HG02884 (cell line): ENCODE measurements around the gene ZNF385A.

ENCODE experiments used
- ATAC-seq: cut with Tn5 transposase; IDR thresholded peaks from one replicate; pipeline ENCODE4 v1.9.1; 2021; ENCODE audit warnings: mild to moderate bottlenecking, moderate library complexity; ENCODE audit not compliant: unreplicated experiment

The ZNF385A gene

GRCh38 chr12:54393743-54394142 is 9.2 kb upstream of the ZNF385A start:
- ATAC-seq = no peak

DNA sequence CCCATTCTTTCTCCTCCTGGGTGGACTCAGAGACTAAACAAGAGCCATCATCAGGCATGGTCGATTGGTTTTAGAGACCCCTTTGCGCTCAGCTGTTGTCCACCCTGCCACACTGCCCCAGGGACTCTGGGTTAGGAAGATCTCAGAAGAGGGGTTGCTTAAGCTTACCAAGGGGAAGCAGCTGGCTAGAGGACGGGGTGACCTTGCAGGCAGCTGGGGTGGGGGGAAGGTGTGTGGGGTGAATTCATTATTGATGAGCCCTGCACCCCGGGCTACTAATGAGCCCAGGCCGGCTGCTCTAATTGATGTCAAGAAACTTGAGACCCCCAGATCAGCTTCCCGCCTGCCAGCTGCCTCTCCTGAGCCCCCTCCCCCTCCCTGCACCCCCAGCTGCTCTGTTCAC is 8.7 kb upstream of the ZNF385A start:
- ATAC-seq = no peak

GRCh38 chr12:54392485-54393206 is 8.1 kb upstream of the ZNF385A start:
- no peak for ATAC-seq

DNA sequence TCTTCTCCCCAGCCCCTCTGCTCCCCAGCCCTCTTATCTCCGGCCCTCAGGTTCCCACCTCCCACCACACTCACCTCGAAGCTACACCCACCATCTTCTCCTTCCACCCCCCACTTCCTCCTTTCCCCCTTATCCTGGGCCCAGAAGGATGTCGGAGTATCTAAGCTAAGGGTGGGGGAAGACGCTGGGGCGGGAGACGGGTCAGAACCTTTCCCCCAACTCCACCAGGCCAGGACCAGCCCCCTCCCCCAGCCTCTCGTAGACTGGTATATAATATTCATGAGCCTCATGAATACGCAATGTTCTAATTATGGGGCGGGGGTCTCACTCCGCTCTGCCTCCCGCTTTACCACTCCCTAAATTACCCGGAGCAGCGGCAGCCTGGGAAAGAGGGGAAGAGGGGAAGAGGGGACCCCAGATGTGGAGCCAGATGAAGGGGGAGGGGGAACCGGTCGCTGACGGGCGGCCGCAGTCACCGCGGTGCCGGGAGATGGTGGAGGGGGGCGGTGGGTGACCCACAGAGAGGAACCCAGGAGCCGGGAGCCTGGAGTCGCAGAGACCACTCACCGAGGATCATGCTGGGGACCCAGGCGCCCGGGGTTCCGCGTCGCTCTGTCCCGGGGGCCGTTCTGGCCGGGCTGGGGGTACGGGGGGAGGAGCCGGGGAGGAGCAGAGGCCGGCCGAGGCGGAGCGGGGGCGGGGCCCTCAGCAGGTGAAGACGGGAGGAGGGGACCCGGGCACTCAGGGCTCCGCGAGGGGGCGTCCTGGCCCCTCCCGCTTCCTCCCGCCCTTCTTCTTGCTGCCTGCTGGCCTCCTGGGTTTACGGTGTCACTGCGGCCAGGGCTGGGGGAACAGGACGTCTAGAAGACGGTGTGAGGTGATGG is 6.4 kb upstream of the ZNF385A start:
- peak; percentile 42 for ATAC-seq

DNA sequence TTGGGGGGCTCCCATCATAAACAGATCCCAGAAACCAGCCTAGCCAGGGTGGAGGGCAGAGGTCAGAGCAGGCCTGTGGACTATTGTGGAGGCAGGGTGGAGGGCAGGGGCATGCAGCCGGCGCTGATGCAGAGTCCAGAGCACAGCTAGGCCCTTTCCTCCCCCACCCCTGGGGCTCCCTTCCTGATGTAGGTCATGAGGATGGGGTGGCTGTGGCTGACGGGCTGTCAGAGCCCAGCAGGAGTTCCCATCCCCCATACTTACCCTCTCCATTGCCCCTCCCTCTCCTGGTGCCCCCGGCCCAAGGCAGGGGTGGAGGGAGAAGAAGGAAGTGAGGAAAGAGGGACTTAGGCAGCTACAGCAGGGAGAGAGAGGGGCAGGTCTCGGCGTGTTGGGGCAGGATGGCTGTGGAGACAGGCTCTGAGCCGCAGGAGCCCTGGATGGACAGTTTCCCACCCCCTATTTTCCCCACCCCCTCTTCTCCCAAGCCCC is 5.7 kb upstream of the ZNF385A start:
- no peak for ATAC-seq

GRCh38 chr12:54389607-54390175 is 5.2 kb upstream of the ZNF385A start:
- no peak for ATAC-seq

GRCh38 chr12:54389134-54389508 is 4.6 kb upstream of the ZNF385A start:
- ATAC-seq = no peak

DNA sequence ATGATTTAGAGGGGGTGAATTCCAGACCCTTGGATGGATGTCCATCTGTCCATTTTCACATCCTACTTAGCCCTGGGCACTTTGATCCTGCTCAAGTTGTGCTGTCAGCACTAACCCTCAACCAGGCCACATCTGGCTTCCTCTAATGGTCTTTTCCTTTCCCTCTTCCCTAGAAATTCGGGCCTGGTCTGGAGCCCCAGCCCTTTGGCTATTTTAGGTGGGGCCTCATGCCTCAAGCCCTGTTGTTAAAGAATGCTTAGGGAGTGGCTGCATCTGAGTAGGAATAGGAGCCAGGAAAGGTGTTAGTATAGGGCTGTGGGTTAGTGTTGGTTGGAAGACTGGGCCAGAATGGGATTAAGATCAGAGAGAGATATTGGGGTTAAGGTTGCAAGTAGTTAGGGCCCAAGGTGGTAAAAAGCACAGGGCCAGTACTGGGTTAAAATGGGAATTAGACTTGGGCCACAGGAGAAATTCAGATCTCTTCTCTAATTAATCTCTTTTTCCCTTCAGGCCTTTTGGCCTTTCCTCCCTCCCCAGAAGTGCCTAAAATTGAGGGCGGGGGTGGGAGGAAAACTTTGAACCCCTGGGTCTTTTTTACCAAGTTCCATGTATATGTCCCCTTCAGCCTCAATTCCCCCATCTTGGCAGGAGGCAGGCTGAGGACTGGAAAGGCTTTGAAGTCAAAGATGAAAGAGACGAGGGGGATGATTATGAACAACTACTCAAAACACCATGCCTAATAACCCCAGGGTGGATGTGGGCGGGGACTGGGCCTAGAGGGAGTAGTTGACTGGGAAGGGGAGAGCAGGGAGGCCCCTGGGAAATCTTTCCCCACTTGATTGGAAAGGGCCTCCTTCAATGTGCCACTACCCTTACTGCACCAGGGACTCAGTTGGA is 4.0 kb upstream of the ZNF385A start:
- no peak for ATAC-seq

DNA sequence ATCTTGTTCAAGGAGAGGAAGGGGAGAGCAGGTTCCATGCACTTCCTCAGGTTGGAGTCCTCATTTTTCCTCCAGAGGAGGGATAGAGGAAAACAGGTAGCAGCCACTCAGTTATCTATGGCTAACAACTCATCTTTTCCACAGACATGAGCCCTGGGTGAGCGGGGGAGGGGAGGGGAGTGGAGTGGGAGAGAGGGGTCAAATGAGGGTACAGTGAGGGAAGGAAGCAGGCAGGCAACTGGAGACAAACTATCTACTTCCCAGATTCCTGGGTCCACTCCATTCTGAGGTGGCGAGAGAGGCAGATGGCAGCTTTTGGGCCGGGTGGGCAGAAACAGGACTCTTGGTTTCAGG is 2.6 kb upstream of the ZNF385A start:
- no peak for ATAC-seq

DNA sequence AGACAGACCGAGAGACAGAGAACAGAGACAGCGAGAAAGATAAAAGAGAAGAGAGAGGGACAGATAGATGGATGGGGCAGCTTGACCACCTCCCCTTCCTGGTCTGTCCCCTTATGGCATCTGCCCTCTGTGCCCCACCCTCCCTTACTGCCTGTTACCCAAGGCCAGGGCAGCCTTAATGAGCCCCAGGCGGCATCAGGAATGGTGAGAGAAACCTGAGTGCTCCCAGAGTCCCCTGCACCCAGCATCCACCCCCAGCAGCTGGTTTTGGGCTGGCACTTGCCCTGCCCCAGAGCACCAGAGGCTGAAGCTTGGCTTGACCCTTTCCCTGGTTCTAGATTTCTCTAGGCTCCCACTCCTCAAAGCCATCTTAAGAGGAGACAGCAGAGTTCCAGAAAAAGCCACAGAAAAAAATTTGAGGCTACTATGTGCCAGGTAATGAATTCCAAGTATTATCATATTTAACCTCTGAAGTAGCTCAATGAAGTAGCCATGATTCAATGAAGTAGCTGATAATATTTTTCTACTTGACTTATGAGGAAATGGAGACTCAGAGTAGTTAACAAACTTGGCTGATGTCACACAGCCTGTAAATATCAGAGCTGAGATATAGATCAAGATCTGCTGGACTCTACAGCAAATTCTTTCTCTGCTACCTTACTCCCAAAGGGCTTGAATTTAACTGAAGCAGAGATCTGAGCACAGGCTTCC is 2.0 kb upstream of the ZNF385A start:
- ATAC-seq = no peak

DNA sequence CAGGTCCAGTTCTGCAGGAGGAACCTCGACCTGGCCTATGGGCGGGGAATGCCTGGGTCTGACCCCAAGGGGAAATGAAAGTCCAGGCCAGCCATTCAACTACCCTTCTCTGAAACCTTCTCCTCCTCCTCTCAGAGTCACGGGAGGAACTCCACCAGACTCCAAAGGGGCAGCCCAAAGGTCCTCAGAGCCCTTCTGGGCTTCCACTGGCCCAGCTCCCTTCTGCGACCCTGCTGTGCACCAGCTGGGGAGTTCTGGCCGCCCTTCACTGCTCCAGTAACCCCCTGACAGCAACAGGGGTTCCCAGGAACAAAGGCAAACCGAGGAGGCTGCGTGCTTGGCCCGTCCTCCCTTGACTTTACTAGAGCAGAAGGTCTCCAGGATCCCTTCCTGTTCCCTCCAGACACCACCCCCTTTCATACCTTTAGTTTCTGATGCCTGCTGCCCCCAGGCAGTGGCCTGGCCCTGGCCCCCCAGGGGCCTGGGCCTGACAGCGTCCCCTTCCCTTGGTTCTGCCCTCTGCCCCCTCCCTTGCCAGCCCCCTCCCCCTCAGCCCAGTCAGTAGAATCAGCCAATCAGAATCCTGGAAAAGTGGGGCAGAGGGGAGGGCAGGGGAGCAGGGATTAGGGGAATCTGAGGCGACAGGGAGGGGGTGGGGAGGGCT is 850 bp upstream of the ZNF385A start:
- ATAC-seq = peak; percentile 49

GRCh38 chr12:54383041-54383609 is 1.4 kb downstream of the ZNF385A start:
- ATAC-seq = no peak

- no peak for ATAC-seq
These were observed 3.4 kb downstream of the ZNF385A start for GRCh38 chr12:54381136-54381535.

DNA sequence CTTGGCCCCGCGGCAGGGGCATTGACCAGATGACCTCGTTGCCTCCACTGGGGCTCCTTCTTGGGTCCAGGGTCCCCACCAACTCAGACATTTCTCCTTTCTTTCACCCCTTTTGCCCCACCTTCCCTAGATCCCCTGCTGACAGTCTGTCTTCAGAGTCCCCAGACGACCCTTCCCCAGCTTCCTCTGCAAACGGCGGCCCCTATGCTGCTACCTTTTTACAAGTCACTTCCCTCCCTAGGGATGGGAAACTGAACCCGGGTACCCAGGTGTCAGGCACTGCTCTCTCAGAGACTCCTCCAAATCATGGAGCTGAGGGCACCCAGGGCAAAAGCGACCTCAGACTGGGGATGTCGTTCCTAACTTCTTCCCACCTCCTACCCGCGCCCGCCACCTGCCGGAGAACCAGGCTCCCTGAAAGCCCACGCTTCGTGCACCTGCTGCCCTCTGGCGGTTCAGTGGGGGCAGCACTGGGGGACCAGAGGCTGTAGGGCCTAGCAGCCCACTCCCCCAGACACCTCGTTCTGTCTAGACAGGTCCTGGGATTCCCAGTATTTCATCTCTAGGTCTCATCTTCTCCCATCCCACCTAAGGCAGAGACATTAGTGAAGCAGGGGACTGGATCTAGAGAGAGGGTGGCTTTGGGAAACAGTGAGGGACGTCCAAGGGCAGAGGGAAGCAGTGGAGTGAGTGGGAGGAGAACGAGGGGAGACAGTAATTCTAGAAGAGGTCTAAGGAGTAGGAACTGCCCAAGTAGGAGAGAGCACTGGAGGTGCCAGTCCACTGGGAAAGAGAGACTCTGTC is 4.9 kb downstream of the ZNF385A start:
- ATAC-seq = no peak

GRCh38 chr12:54378796-54379397 is 5.6 kb downstream of the ZNF385A start:
- no peak for ATAC-seq

DNA sequence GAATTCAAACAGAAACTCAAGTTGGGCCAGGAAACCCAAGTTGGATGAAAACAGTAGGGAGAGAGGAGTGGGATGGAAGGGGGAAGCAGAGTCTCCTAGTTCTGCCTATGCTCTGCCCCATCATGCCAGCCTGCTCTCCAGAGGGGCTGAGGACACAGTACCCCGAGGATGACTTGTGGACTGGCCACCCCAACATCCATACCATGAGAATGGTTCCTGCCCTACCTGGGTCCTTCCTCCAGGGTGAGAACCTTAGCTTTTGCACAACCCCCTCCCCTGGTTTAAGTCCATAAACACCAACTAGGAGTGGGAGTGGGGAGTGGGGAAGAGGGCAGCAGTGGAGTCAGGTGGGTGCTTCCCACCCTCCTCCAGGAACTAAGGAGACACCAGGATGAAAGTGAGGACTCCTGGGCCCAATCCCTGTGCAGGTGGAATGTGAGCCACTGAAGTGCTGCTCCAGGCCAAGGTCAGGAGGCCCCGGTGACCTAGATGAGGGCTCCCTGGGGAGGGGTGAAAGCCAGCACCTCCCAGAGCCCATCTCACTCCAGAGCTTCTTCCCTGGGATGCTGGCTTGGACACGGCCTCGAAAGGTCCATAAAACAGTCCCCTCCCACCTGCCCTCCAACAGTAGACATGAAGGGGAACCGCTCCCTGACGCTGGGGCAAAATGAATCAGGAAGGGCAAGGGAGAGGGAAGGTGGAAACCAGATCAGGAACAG is 6.6 kb downstream of the ZNF385A start:
- no peak for ATAC-seq

DNA sequence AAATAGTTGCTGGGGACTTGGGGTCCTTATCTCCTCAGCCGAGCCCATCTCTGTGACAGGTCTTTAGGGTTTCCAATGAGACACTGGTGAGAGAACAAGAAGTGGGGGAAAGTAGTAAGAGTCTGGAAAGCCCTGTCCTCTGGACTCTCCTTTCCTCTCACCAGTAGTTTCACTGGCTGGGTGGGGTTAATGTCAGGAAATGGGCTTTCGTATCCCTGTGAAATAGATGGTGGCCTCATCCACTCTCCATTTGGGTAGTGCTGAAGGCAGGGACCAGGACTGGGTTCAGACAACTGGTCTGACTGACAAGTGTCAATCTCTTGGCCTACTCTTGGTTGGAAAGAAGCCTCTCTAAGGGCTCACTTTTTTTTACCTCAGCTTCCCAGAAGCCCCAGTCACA is 7.5 kb downstream of the ZNF385A start:
- no peak for ATAC-seq
